OCI-LY3 (cell line): ENCODE results near the gene GALNS.

Experiments
- H2AFZ ChIP-seq: fragments of 200-600, 300-600 bp; shearing (Covaris generic); 2 replicates; pipeline ENCODE4 v1.6.0; 2014; ENCODE audit warnings: antibody characterized with exemption, low read depth, low read length
- H3K27ac ChIP-seq: fragments of 200-600, 300-600 bp; sonication (generic); 2 replicates; pipeline ENCODE4 v1.5.1; 2014; ENCODE audit warnings: mild to moderate bottlenecking, low read length, moderate library complexity, mixed read lengths
- H3K27me3 ChIP-seq: fragments of 200-600, 300-600 bp; sonication (generic); 2 replicates; pipeline ENCODE4 v1.6.1; 2014; ENCODE audit warnings: low read depth, low read length, mixed read lengths
- H3K36me3 ChIP-seq: fragments of 200-600, 300-600 bp; sonication (generic); replicated peaks from 2 replicates; pipeline ENCODE3; 2014; ENCODE audit warnings: low read depth, low read length, mixed read lengths
- H3K4me1 ChIP-seq: fragments of 300-600, 200-600 bp; sonication (generic); 2 replicates; pipeline ENCODE4 v1.6.1; 2014; ENCODE audit warnings: low read length, mixed read lengths
- H3K4me2 ChIP-seq: fragments of 200-600, 300-600 bp; sonication (generic); 2 replicates; pipeline ENCODE4 v1.6.1; 2014; ENCODE audit warnings: low read length, mixed read lengths
- H3K4me3 ChIP-seq: fragments of 300-600, 200-600 bp; sonication (generic); 2 replicates; pipeline ENCODE4 v1.5.1; 2014; ENCODE audit warnings: antibody characterized with exemption, mild to moderate bottlenecking, low read length, moderate library complexity
- H3K79me2 ChIP-seq: fragments of 300-600, 200-600 bp; shearing (Covaris generic); 2 replicates; pipeline ENCODE4 v1.6.1; 2014; ENCODE audit warnings: mild to moderate bottlenecking, low read length, mixed read lengths
- H3K9ac ChIP-seq: fragments of 300-600, 200-600 bp; shearing (Covaris generic); 2 replicates; pipeline ENCODE4 v1.6.0; 2014; ENCODE audit warnings: mild to moderate bottlenecking, low read length, moderate library complexity
- H3K9me3 ChIP-seq: fragments of 200-600, 300-600 bp; shearing (Covaris generic); 2 replicates; pipeline ENCODE4 v1.6.1; 2014; ENCODE audit warnings: low read length, mixed read lengths; ENCODE audit not compliant: insufficient read depth
- H4K20me1 ChIP-seq: fragments of 200-600, 300-600 bp; sonication (generic); 2 replicates; pipeline ENCODE4 v1.6.1; 2016; ENCODE audit warnings: low read length, mixed read lengths; ENCODE audit not compliant: insufficient read depth
- EZH2phosphoT487 ChIP-seq: fragments of 200-600 bp; shearing (Covaris generic); IDR thresholded peaks from 2 replicates; pipeline ENCODE4 v1.6.1; 2018; ENCODE audit warnings: antibody characterized with exemption, mixed run types, low read depth
- TF ChIP-seq, protein P1 (sequence below): fragments of 200-600, 300-600 bp; sonication (generic); IDR thresholded peaks from 2 replicates; pipeline ENCODE4 v1.5.1; 2014; ENCODE audit warnings: antibody characterized with exemption, low read length, low read depth

The GALNS gene

GRCh38 chr16:88853325-88853941 lies 3.3 kb downstream of the GALNS start:
- Histone ChIP-seq H3K27ac (no peak overlapping the region), H3K27me3 (no peaks in the 10 kb centered on the region), H3K9me3 (no peaks in the 10 kb centered on the region), H3K4me1 (peaks cover 23% of the 10 kb centered on the region), H3K36me3 (peaks cover 6% of the 10 kb centered on the region), H3K4me3 (no peak overlapping the region), H4K20me1 (peaks cover 9% of the 10 kb centered on the region; the same call in 1 of the 2 replicates), H3K4me2 (no peak overlapping the region), H3K79me2 (peaks cover 18% of the 10 kb centered on the region), H2AFZ (no peak overlapping the region), H3K9ac (no peak overlapping the region)
- TF ChIP-seq, protein P1, sequence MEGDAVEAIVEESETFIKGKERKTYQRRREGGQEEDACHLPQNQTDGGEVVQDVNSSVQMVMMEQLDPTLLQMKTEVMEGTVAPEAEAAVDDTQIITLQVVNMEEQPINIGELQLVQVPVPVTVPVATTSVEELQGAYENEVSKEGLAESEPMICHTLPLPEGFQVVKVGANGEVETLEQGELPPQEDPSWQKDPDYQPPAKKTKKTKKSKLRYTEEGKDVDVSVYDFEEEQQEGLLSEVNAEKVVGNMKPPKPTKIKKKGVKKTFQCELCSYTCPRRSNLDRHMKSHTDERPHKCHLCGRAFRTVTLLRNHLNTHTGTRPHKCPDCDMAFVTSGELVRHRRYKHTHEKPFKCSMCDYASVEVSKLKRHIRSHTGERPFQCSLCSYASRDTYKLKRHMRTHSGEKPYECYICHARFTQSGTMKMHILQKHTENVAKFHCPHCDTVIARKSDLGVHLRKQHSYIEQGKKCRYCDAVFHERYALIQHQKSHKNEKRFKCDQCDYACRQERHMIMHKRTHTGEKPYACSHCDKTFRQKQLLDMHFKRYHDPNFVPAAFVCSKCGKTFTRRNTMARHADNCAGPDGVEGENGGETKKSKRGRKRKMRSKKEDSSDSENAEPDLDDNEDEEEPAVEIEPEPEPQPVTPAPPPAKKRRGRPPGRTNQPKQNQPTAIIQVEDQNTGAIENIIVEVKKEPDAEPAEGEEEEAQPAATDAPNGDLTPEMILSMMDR: no peak

DNA sequence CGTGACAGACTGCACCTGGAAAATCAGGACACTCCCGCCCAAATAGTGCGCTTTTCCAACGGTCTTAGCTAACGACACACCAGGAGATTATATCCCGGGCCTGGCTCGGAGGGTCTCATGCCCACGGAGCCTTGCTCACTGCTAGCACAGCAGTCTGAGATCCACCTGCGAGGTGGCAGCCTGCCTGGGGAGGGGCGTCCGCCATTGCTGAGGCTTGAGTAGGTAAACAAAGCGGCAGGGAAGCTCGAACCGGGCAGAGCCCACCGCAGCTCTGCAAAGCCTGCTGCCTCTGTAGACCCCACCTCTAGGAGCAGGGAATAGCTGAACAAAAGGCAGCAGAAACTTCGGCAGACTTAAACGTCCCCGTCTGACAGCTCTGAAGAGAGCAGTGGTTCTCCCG lies 5.1 kb downstream of the GALNS start:
- H3K27ac ChIP-seq: no peak overlapping the region
- H3K27me3 ChIP-seq: no peaks in the 10 kb centered on the region
- H2AFZ ChIP-seq: no peak overlapping the region
- no peak overlapping the region for H3K4me2 ChIP-seq
- TF ChIP-seq EZH2phosphoT487: no peak
- TF ChIP-seq, protein P1: no peak
- H3K9me3 ChIP-seq: no peaks in the 10 kb centered on the region
- no peak overlapping the region for H3K4me3 ChIP-seq
- peaks cover 16% of the 10 kb centered on the region for H3K4me1 ChIP-seq
- peaks cover 6% of the 10 kb centered on the region; the same call in 1 of the 2 replicates for H3K79me2 ChIP-seq
- H3K36me3 ChIP-seq: peaks cover 11% of the 10 kb centered on the region
- H4K20me1 ChIP-seq: peaks cover 9% of the 10 kb centered on the region; the same call in 1 of the 2 replicates
- no peak overlapping the region for H3K9ac ChIP-seq

DNA sequence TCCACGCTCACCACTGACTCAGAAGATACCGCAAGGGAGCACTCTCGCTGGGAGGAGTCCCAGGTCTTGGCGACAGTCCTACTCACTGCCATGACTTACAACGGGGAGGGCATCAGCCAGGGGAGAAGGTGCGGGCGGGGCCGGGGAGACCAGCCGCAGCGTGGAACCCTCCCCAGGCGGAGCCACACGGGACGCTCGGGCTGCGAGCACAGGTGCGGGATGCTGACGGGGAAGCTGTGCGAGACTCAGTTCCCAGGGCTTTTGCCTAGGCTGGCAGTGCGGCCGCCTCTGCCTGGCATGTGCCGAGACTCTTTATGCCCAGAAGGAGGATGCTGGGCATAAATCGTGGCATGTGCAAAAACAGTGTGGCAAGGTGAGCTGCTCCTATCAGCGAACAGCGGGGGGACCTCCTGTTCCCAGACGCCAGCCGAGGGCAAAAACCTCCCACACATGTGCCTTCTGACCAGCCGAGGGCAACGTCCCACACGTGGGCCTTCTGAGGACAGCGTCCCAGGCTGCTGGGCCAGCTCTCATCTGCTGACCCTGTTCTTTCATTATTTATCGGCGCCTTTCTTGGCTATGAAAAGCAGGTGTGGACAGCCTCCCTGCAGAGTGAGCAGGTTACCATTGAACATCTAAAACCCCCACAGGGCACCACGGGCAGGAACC lies 6.1 kb downstream of the GALNS start:
- TF ChIP-seq, protein P1: no peak
- no peak for TF ChIP-seq EZH2phosphoT487
- Histone ChIP-seq H3K4me2 (no peak overlapping the region), H3K27me3 (no peaks in the 10 kb centered on the region), H3K4me1 (peaks cover 12% of the 10 kb centered on the region), H3K9me3 (no peaks in the 10 kb centered on the region), H3K27ac (no peak overlapping the region), H3K79me2 (peaks cover 1% of the 10 kb centered on the region; the same call in 1 of the 2 replicates), H3K36me3 (peaks cover 11% of the 10 kb centered on the region), H2AFZ (no peak overlapping the region), H3K9ac (no peak overlapping the region), H4K20me1 (peaks cover 5% of the 10 kb centered on the region; the same call in 1 of the 2 replicates), H3K4me3 (no peak overlapping the region)

DNA sequence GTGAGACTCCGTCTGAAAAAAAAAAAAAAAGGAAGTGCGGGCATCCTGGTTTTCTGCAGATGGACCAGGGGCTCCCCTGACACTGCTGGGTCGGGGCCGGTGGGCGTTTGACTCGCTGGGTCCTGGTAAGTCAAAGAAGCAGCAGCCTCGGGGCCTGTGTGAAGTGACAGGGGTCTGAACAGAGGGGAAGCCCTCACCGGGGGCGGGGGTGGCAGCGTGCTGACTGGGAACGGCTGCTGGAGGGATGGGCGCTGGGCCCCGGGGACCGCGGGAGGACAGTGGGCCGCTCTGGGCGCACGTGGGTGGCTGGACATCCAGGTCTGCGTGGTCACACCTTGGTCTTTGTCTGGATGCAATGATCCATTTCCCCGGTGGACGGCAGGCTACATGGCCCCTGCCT lies 8.2 kb downstream of the GALNS start:
- Histone ChIP-seq H3K4me2 (no peak overlapping the region), H3K9ac (no peak overlapping the region), H2AFZ (no peak overlapping the region), H3K9me3 (no peaks in the 10 kb centered on the region), H3K4me3 (no peak overlapping the region), H4K20me1 (peaks cover 3% of the 10 kb centered on the region), H3K36me3 (peaks cover 8% of the 10 kb centered on the region), H3K4me1 (no peaks in the 10 kb centered on the region), H3K27ac (no peak overlapping the region), H3K27me3 (no peaks in the 10 kb centered on the region), H3K79me2 (no peaks in the 10 kb centered on the region)
- TF ChIP-seq EZH2phosphoT487: no peak
- TF ChIP-seq, protein P1: no peak
